Testis (tissue), 2 donors: Measurements from ENCODE around the gene VWA3A.
A peak's percentile ranks its signal among the peaks of the same experiment; 100 is the strongest.

ENCODE experiments used
- POLR2A ChIP-seq: fragments of 450-650 bp; IDR thresholded peaks from one replicate; pipeline ENCODE4 v1.6.1; 2017; ENCODE audit warnings: antibody characterized with exemption, mild to moderate bottlenecking, moderate library complexity
- TF ChIP-seq, protein P1 (sequence below), 3 experiments: fragments of 450-650 bp in 2 of 3; fragments of 200-600 bp in 1 of 3; sonication (generic) in 1 of 3; IDR thresholded peaks; one replicate each; pipeline ENCODE4 v1.5.1; 2016 to 2019; ENCODE audit warnings: antibody characterized with exemption in 3 of 3, mild to moderate bottlenecking in 2 of 3, moderate library complexity in 1 of 3

DNA sequence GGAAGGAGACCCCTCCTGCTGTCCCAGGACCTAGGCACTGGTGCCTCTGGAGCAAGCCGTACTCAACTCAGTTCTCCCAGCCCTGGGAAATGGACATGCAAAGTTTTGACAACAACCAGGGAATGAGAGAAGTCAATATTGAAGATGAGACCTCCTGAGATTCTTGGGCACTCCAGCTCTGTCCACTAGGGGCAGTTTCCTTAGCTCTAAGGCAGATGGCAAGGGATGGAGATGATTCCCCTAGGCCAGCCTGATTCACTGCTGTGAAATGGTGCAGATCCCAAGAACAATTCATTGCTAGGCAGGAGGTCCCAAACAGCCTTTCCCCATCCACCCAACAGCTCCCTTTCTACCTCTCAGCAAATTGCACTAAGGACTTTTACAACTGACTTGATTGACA lies 49.4 kb downstream of the VWA3A start:
- TF ChIP-seq, protein P1, sequence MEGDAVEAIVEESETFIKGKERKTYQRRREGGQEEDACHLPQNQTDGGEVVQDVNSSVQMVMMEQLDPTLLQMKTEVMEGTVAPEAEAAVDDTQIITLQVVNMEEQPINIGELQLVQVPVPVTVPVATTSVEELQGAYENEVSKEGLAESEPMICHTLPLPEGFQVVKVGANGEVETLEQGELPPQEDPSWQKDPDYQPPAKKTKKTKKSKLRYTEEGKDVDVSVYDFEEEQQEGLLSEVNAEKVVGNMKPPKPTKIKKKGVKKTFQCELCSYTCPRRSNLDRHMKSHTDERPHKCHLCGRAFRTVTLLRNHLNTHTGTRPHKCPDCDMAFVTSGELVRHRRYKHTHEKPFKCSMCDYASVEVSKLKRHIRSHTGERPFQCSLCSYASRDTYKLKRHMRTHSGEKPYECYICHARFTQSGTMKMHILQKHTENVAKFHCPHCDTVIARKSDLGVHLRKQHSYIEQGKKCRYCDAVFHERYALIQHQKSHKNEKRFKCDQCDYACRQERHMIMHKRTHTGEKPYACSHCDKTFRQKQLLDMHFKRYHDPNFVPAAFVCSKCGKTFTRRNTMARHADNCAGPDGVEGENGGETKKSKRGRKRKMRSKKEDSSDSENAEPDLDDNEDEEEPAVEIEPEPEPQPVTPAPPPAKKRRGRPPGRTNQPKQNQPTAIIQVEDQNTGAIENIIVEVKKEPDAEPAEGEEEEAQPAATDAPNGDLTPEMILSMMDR (IDR thresholded peaks at IDR 0.05): peak in 1 of 3 experiments; percentile 31
- TF ChIP-seq POLR2A: no peak
